ENCODE measurements around the gene PICK1. TPM values are rescaled to one million over a fixed set of nuclear protein-coding genes. Genes with fewer than 3 reads are reported as not detected.

PICK1 gene
- total and polyA plus RNA-seq, 2 of the 4 experiments (the other 2 are of a cell fraction), result 16.5 to 21.0 TPM

GRCh38 chr22:38109371-38110001, 52.3 kb downstream of the PICK1 start:
- H3K36me3 ChIP-seq (ENCODE audit: control insufficient read depth, insufficient read depth, low read length), result no peaks in the 10 kb centered on the region
- no peak overlapping the region for H2BK15ac ChIP-seq (ENCODE audit: low read depth, low read length)
- no peak overlapping the region for H2BK5ac ChIP-seq (ENCODE audit: low read depth, low read length, poor library complexity, severe bottlenecking)
- H2AK9ac ChIP-seq (replicated peaks; ENCODE audit: low read depth, low read length, poor library complexity), result no peak overlapping the region
- WGBS, 2 experiments (ENCODE audit: extremely low coverage in 2 of 2, insufficient read length in 1 of 2), result 74% methylated on average over 13 of the region's 22 CpGs; no CpG with 5 or more reads in 1 of the 2 experiments
- H3K9me3 ChIP-seq (ENCODE audit: control insufficient read depth, insufficient read depth, low read length), result no peaks in the 10 kb centered on the region
- H2BK20ac ChIP-seq (ENCODE audit: low read depth, low read length), result no peak overlapping the region
- H3K18ac ChIP-seq (ENCODE audit: low read depth, low read length), result no peak overlapping the region
- in situ Hi-C loops (cut with MboI; ENCODE audit: low sequenced_read_pairs) (no loop called here), dilution Hi-C loops (cut with HindIII; ENCODE audit: low sequenced_read_pairs, unreplicated experiment) (no loop called here), intact Hi-C loops (cut with micrococcal nuclease) (no loop called here)
- ChIA-PET POLR2A (ENCODE audit: unreplicated experiment) (no interaction called here), CTCF (no interaction called here)
- no peak overlapping the region for H3K23ac ChIP-seq (ENCODE audit: low read depth, low read length)
- ATAC-seq (ENCODE audit: low read depth) (no peak), DNase-seq (no peak)
- no peak overlapping the region for H3K56ac ChIP-seq (ENCODE audit: extremely low read depth, insufficient read depth, low read length)
- H3K4me3 ChIP-seq (ENCODE audit: insufficient read depth, low read depth, low read length), result no peak overlapping the region
- H2AK5ac ChIP-seq (ENCODE audit: low read depth, low read length), result no peak overlapping the region
- no peaks in the 10 kb centered on the region for H3K9me1 ChIP-seq (ENCODE audit: insufficient read depth, low read length)
- no peak overlapping the region for H4K91ac ChIP-seq (ENCODE audit: insufficient read depth, low read depth, low read length)
- peaks cover 2% of the 10 kb centered on the region; the same call in 1 of the 2 replicates for H3K27me3 ChIP-seq (ENCODE audit: control insufficient read depth, insufficient read depth, low read length)
- H3K27ac ChIP-seq (ENCODE audit: insufficient read depth, low read length), result no peak overlapping the region
- no peaks in the 10 kb centered on the region for H4K20me1 ChIP-seq (ENCODE audit: insufficient read depth, low read length)
- H3K79me1 ChIP-seq (ENCODE audit: low read depth in 1 of 2, low read length in 2 of 2), result no peaks in the 10 kb centered on the region
- H2BK120ac ChIP-seq (ENCODE audit: low read depth, low read length), result no peak overlapping the region
- no peak overlapping the region for H2AFZ ChIP-seq (replicated peaks; ENCODE audit: low read length, poor library complexity)
- H4K8ac ChIP-seq (ENCODE audit: low read depth in 2 of 2, low read length in 2 of 2), result no peak overlapping the region
- TF ChIP-seq RFX5 (IDR thresholded peaks at IDR 0.05; ENCODE audit: low read depth, low read length) (no peak), MAFK (IDR thresholded peaks at IDR 0.05; ENCODE audit: low read depth, low read length) (no peak), RCOR1 (IDR thresholded peaks at IDR 0.05; ENCODE audit: insufficient replicate concordance, low read length) (no peak), MAZ (IDR thresholded peaks at IDR 0.05; ENCODE audit: borderline replicate concordance, low read depth, low read length) (no peak), USF2 (IDR thresholded peaks at IDR 0.05; ENCODE audit: low read depth, low read length) (no peak), SMC3 (IDR thresholded peaks at IDR 0.05; ENCODE audit: low read depth, low read length) (no peak), FOS (IDR thresholded peaks at IDR 0.05; ENCODE audit: low read depth, low read length) (no peak)
- TF ChIP-seq, protein P1, sequence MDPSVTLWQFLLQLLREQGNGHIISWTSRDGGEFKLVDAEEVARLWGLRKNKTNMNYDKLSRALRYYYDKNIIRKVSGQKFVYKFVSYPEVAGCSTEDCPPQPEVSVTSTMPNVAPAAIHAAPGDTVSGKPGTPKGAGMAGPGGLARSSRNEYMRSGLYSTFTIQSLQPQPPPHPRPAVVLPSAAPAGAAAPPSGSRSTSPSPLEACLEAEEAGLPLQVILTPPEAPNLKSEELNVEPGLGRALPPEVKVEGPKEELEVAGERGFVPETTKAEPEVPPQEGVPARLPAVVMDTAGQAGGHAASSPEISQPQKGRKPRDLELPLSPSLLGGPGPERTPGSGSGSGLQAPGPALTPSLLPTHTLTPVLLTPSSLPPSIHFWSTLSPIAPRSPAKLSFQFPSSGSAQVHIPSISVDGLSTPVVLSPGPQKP (IDR thresholded peaks at IDR 0.05; ENCODE audit: borderline replicate concordance, low read depth, low read length), result no peak
- no peaks in the 10 kb centered on the region for H3K4me1 ChIP-seq (ENCODE audit: control insufficient read depth, insufficient read depth, low read length)
- no peak overlapping the region for H3K14ac ChIP-seq (replicated peaks; ENCODE audit: low read depth, low read length)
- H4K5ac ChIP-seq (ENCODE audit: low read depth, low read length), result no peak overlapping the region
- BruUV-seq (replicated peaks), result no TSS peak
- H3K4me2 ChIP-seq (ENCODE audit: low read depth, low read length), result no peak overlapping the region
- H3K4ac ChIP-seq (ENCODE audit: low read depth, low read length), result no peak overlapping the region
- H3K9ac ChIP-seq (ENCODE audit: low read depth, low read length), result no peak overlapping the region

Measured in IMR-90 (cell line).